ENCODE measurements around the gene SUMO4. TPM values are rescaled to one million over a fixed set of nuclear protein-coding genes. Genes with fewer than 3 reads are reported as not detected.
"Not testable (repeated sequence)": the region's sequence is repeated elsewhere in the genome, so short reads cannot be mapped to it uniquely, and the experiment has no call there.

SUMO4 gene
- total and polyA plus RNA-seq, 2 of the 4 experiments (the other 2 are of a cell fraction) = 2.2 TPM; not detected in 1

GRCh38 chr6:149443411-149444181 lies 43.5 kb downstream of the SUMO4 start:
- 46% methylated on average over 2 of the region's 8 CpGs; no CpG with 5 or more reads in 1 of the 2 experiments for WGBS, 2 experiments (ENCODE audit: extremely low coverage in 2 of 2, insufficient read length in 1 of 2)

GRCh38 chr6:149444360-149445094 lies 44.5 kb downstream of the SUMO4 start:
- H4K8ac ChIP-seq (ENCODE audit: low read depth in 2 of 2, low read length in 2 of 2); H2BK5ac ChIP-seq (ENCODE audit: low read depth, low read length, poor library complexity, severe bottlenecking); H4K20me1 ChIP-seq (ENCODE audit: insufficient read depth, low read length); H3K79me1 ChIP-seq (ENCODE audit: low read depth in 1 of 2, low read length in 2 of 2); H3K18ac ChIP-seq (ENCODE audit: low read depth, low read length); H2BK20ac ChIP-seq (ENCODE audit: low read depth, low read length); H3K4me3 ChIP-seq (ENCODE audit: insufficient read depth, low read depth, low read length); H3K9me3 ChIP-seq (ENCODE audit: control insufficient read depth, insufficient read depth, low read length); ATAC-seq (ENCODE audit: low read depth); H3K9ac ChIP-seq (ENCODE audit: low read depth, low read length); H4K91ac ChIP-seq (ENCODE audit: insufficient read depth, low read depth, low read length); H3K4ac ChIP-seq (ENCODE audit: low read depth, low read length); H3K27me3 ChIP-seq (ENCODE audit: control insufficient read depth, insufficient read depth, low read length); H3K4me2 ChIP-seq (ENCODE audit: low read depth, low read length); dilution Hi-C loops (cut with HindIII; ENCODE audit: low sequenced_read_pairs, unreplicated experiment); H2AK9ac ChIP-seq (replicated peaks; ENCODE audit: low read depth, low read length, poor library complexity); BruUV-seq (replicated peaks); POLR2A ChIA-PET (ENCODE audit: unreplicated experiment); H3K56ac ChIP-seq (ENCODE audit: extremely low read depth, insufficient read depth, low read length); H3K27ac ChIP-seq (ENCODE audit: insufficient read depth, low read length); H3K36me3 ChIP-seq (ENCODE audit: control insufficient read depth, insufficient read depth, low read length); H4K5ac ChIP-seq (ENCODE audit: low read depth, low read length); DNase-seq; H3K14ac ChIP-seq (replicated peaks; ENCODE audit: low read depth, low read length); H2BK15ac ChIP-seq (ENCODE audit: low read depth, low read length); in situ Hi-C loops (cut with MboI; ENCODE audit: low sequenced_read_pairs); H3K9me1 ChIP-seq (ENCODE audit: insufficient read depth, low read length); H2AFZ ChIP-seq (replicated peaks; ENCODE audit: low read length, poor library complexity); H2BK120ac ChIP-seq (ENCODE audit: low read depth, low read length); H3K23ac ChIP-seq (ENCODE audit: low read depth, low read length); intact Hi-C loops (cut with micrococcal nuclease); H3K4me1 ChIP-seq (ENCODE audit: control insufficient read depth, insufficient read depth, low read length): not testable (repeated sequence)
- 100% methylated on average over 1 of the region's 3 CpGs; no CpG with 5 or more reads in 1 of the 2 experiments for WGBS, 2 experiments (ENCODE audit: extremely low coverage in 2 of 2, insufficient read length in 1 of 2)
- H2AK5ac ChIP-seq (ENCODE audit: low read depth, low read length) = peak overlapping the region; percentile 4; the same call in 1 of the 2 replicates
- CTCF ChIA-PET = interaction anchor here (1.2 kb wide), 1 partner anchor 12 kb away, joined by 4 read pairs; no protein-coding TSS in a partner anchor

More at GRCh38 chr6:149443411-149444181, 43.5 kb downstream of the SUMO4 start:
- ChIA-PET CTCF (no interaction called here), POLR2A (ENCODE audit: unreplicated experiment) (no interaction called here)
- H3K14ac ChIP-seq (replicated peaks; ENCODE audit: low read depth, low read length) = no peak overlapping the region
- H4K5ac ChIP-seq (ENCODE audit: low read depth, low read length) = no peak overlapping the region
- no peak overlapping the region for H3K4ac ChIP-seq (ENCODE audit: low read depth, low read length)
- H3K4me1 ChIP-seq (ENCODE audit: control insufficient read depth, insufficient read depth, low read length) = peaks cover 7% of the 10 kb centered on the region; the same call in 1 of the 2 replicates
- no peak overlapping the region for H4K91ac ChIP-seq (ENCODE audit: insufficient read depth, low read depth, low read length)
- BruUV-seq (replicated peaks) = no TSS peak
- H3K18ac ChIP-seq (ENCODE audit: low read depth, low read length) = no peak overlapping the region
- no peak overlapping the region for H2AK9ac ChIP-seq (replicated peaks; ENCODE audit: low read depth, low read length, poor library complexity)
- H3K56ac ChIP-seq (ENCODE audit: extremely low read depth, insufficient read depth, low read length) = no peak overlapping the region
- H2BK120ac ChIP-seq (ENCODE audit: low read depth, low read length) = no peak overlapping the region
- dilution Hi-C loops (cut with HindIII; ENCODE audit: low sequenced_read_pairs, unreplicated experiment) = no loop called here
- ATAC-seq (ENCODE audit: low read depth) (peak; percentile 53; the same call in 1 of the 2 replicates), DNase-seq (peak; percentile 81)
- in situ Hi-C loops (cut with MboI; ENCODE audit: low sequenced_read_pairs) = no loop called here
- no peaks in the 10 kb centered on the region for H4K20me1 ChIP-seq (ENCODE audit: insufficient read depth, low read length)
- no peak overlapping the region for H3K23ac ChIP-seq (ENCODE audit: low read depth, low read length)
- no peaks in the 10 kb centered on the region for H3K36me3 ChIP-seq (ENCODE audit: control insufficient read depth, insufficient read depth, low read length)
- H3K9ac ChIP-seq (ENCODE audit: low read depth, low read length) = no peak overlapping the region
- no peak overlapping the region for H2BK5ac ChIP-seq (ENCODE audit: low read depth, low read length, poor library complexity, severe bottlenecking)
- H2BK20ac ChIP-seq (ENCODE audit: low read depth, low read length) = no peak overlapping the region
- no peak overlapping the region for H4K8ac ChIP-seq (ENCODE audit: low read depth in 2 of 2, low read length in 2 of 2)
- no peaks in the 10 kb centered on the region for H3K79me1 ChIP-seq (ENCODE audit: low read depth in 1 of 2, low read length in 2 of 2)
- peak overlapping the region; percentile 33 for H2AFZ ChIP-seq (replicated peaks; ENCODE audit: low read length, poor library complexity)
- peaks cover 2% of the 10 kb centered on the region for H3K27me3 ChIP-seq (ENCODE audit: control insufficient read depth, insufficient read depth, low read length)
- no peak overlapping the region for H2BK15ac ChIP-seq (ENCODE audit: low read depth, low read length)
- H3K27ac ChIP-seq (ENCODE audit: insufficient read depth, low read length) = no peak overlapping the region
- H3K4me2 ChIP-seq (ENCODE audit: low read depth, low read length) = no peak overlapping the region
- intact Hi-C loops (cut with micrococcal nuclease) = no loop called here
- H3K9me1 ChIP-seq (ENCODE audit: insufficient read depth, low read length) = 0 out of 2 replicates have a peak, but pooled peaks cover 4% of the 10 kb centered on the region
- H2AK5ac ChIP-seq (ENCODE audit: low read depth, low read length) = no peak overlapping the region
- no peaks in the 10 kb centered on the region for H3K9me3 ChIP-seq (ENCODE audit: control insufficient read depth, insufficient read depth, low read length)
- no peak overlapping the region for H3K4me3 ChIP-seq (ENCODE audit: insufficient read depth, low read depth, low read length)
- TF ChIP-seq CEBPB (IDR thresholded peaks at IDR 0.05; ENCODE audit: low read depth, low read length) (no peak), CHD1 (IDR thresholded peaks at IDR 0.05; ENCODE audit: low read depth, low read length) (no peak), MAZ (IDR thresholded peaks at IDR 0.05; ENCODE audit: borderline replicate concordance, low read depth, low read length) (no peak), RAD21 (IDR thresholded peaks at IDR 0.05; ENCODE audit: low read length) (no peak), NFE2L2 (IDR thresholded peaks at IDR 0.05; ENCODE audit: low read depth, low read length) (no peak), RCOR1 (IDR thresholded peaks at IDR 0.05; ENCODE audit: insufficient replicate concordance, low read length) (no peak)
